Activated CD8-positive, alpha-beta memory T cell treated with anti-CD3 and anti-CD28 coated beads for 24 hours (primary cell): ENCODE measurements around the gene STAT5A.

Experiments
- DNase-seq: peaks from one replicate; pipeline ENCODE4 v3.0.0-alpha.2; 2020

Gene STAT5A

DNA sequence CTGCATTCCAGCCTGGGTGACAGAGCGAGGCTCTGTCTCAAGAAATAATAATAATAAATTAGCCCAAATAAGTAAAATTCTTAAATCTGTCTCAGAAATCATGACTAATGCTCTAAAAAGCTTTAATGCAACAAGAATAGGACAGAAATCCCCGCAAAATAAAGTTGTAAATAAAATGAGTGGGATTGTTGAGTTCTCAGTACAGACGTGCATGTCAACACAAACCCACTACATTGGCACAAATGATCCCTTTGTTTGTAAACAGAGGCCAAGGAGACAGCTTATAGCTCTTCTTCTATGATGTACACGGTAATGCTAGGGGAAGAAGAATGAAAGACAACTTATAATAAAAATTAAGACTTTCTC is 18.1 kb upstream of the STAT5A start:
- no peak for DNase-seq

DNA sequence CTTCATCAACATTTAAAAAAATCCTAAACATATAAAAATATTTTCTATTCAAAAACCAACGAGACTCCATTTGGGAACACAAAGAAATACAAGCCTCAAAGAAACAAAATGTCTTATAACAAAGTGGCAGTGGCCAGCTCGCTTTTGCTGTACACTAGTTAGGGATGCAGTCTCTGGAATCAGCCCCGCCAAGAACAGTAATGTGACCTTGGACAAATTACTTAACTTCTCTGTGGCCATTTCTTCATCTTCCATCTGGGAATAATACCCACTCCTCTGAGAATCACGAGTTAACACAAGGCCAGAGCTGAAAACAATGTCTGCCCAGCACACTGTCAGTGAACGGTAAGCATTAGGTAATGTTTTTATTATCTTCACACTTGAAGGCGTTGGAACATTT is 17.7 kb upstream of the STAT5A start:
- no peak for DNase-seq

DNA sequence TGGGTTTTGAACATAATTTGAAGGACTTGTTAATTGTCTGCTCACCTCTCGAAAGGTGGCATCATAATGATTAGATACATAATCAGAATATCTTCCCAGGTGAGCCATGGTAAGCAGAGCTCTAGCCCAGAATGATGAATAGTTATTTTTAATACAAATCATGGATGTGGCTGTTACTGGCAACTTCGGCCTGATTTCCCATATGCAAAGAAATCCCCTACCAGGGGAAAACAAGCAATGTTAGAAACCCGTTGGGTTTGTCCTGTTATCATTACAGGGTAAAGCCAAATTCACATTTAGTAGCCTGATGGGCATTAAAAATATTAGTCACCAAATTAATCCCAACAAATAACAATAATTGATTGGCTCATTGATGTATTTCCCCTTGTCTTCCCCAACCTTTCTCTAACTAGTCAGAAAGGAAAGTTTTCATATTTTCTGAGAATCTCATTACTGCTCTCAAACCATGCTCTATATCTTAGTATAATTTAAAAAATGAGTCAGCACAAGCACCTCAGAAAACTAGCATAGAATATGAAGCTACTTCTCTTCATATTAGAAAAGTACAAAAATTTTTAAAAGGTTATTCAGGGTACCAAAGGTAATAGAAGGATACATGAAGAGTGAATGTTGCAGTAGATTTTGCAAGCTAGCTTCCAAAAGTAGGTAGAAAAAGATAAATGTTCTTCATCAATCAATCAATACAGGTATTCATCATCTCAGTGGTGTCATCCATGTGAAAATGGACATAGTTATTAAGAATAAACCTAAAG is 17.1 kb upstream of the STAT5A start:
- DNase-seq, result no peak

DNA sequence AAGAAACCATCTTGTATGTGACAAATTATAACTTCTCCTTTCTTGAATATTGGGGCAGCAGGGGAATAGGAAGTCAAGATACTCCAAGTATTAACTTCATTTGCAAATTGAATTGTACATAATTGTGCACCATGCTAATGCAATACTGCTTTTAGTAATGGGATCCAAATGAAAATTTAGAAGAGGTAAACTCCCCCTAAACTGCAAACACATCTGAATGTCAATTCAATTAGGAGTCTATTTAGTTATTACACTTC is 16.6 kb upstream of the STAT5A start:
- DNase-seq, result no peak

DNA sequence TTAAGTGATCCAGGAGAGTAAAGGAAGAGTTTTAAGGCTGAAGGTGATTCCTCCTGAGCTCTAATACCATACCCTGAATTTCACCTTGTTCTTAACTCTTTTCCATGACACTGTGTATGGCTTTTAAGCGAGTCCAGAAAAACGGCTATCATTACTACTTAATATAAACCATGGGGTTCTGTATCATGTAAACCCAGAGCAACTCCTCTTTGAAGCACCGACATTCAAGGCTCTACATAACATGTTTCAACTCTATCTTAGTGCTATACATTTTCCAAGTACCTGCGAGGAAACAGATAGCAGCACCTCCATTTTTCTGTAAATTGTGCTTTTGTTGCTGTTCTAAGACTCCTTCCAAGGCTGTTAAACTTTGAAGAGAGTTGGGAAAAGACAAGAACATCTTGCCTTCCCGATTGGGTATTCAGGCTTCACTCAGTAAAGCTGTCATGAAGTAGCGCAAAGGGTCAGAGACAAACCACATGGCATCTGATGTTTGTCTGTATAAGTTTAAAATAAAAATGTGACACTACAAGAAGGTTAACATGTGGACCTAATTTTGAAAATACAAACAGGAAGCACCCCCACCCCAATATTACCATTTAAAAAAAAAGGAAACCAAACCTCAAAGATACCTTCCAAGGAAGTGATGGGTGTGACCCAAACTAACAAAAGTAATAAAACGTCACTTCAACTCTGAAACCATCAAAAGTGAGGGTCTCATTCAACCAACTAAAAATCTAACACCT is 16.0 kb upstream of the STAT5A start:
- DNase-seq, result no peak

DNA sequence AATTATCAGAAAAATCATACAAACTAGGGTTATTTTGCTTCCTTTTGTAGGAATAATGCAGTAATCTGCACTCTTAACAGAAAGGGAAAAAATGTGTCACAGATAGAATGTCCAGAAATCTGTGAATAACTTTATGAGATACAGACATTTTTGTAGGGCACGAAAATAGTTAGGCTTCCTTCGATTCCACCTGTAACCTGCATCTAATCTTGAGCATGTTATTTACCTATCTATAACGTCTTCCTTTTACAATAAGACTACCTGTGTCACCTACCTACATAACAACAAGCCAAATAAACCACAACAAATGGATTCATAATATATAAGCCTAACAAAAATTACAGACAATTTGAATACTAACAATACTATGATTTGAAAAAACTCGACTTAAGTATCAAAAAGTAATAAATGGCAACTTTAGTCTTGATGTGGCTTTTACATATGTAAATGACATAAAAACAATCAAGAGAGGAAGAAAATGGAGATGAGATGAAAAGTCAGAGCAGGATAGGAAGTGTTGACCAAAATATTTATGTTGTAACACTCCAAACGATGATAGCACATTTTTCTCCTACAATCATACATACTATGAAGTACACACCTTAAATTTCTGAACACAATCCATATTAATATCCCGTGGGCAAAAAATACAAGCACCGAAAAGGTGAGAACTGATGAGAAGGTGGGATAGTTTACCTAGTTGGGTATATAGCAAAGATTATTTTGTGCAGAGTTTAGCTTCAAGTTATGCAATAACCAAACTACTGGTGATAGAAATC is 14.6 kb upstream of the STAT5A start:
- no peak for DNase-seq

DNA sequence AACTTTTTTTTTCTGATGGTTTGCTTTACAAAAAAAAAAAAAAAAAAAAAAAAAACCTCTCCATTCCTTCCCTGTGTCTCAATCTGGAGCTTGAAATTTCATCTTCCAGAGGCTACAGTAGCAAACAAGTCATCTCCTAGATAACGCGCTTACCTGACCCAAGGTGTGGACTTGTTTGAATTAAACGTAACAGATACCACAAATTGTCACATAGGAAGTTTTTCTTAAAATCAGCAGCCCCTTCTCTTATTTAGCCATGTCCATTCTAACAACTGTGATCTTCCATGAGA is 14.1 kb upstream of the STAT5A start:
- DNase-seq, result no peak

DNA sequence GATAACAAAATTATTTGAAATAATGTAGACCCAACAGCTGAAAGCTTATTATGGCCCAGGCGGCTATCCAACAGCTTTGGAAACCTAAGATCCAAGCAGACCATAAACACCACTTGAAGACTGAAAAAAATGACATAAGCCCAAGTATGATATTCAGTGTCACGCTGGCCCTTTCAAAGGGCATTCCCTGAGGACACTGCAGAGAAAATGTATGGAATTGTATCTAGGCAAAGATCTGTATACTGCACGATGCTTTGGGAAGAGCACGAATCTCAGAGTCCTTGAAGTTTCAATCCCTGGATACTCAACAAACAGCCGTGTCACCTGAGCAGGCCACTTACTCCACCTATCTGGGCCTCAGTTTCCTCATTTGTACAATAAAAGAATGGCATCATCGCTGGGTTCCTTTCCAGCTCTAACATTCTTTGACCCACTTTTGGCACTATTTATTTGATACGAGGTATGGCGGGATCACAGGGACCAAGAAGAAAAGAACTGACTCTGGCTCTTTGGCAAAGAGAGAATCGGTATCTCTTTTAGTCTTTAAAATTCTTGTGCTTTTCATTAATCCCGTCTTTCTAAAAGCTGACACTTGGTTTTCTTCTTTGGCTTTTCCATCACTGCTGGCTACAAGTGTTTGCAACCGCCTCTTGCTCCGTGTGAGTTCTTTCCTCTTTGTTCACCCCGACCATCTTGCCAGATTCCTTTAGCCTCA is 13.3 kb upstream of the STAT5A start:
- no peak for DNase-seq

DNA sequence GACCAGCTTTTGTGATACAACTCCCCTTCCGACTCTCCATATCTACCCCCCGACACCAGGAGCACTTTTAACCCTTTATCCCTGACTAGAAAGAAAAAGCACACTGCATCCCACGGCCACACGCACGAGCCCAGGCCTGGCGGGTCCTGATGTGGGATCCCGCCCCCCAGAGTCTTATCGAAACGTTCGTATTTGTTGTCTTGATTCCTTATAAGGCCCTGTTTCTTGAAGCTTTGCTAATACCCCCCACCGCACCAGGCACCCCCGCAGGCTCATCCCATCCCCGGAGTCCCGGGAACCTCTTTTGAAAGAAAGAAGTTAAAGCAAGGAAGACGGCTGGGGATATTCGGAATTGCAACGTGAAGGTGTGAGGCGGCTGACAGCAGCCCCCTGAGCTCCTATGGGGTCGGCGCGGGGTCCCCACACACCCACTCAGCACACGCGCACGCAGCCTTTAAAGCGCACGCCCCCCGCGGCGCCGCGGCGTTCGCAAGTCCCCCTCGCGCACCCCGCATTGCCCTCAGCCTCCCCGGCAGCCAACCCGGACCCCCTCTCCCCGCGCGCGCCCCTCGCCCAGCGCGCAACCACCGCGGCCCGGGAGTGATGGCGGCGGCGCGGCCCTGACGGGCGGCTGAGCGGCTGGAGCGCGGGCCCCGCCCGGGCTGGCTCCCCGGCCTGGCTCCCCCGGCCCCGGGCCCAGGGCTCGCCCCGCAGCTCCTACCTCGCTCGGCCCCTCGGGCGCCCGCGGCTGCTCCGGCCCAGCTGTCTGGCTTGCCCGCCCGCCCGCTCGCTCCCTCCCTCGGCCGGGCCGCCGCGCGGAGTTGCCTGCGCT is 12.6 kb upstream of the STAT5A start:
- DNase-seq, result peak; percentile 80

DNA sequence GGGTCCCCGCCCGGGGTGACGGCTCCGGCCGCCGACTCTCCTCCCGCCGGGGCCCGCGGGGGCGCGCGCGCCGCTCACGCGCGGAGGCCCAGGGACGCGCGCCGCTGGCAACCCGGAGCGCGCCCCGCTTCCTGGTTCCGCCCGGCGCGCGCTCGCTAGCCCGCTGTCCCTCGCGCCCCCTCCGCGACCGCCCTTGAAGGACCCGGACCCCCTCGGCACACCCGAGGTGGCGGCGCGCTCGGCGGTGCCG is 12.0 kb upstream of the STAT5A start, which contains the start of gene STAT5B:
STAT5B (minus strand) TSS at position 33 of the 250 bp plus-strand sequence. CDS start 44,264 bp downstream, outside the sequence.
- DNase-seq, result peak; percentile 87

DNA sequence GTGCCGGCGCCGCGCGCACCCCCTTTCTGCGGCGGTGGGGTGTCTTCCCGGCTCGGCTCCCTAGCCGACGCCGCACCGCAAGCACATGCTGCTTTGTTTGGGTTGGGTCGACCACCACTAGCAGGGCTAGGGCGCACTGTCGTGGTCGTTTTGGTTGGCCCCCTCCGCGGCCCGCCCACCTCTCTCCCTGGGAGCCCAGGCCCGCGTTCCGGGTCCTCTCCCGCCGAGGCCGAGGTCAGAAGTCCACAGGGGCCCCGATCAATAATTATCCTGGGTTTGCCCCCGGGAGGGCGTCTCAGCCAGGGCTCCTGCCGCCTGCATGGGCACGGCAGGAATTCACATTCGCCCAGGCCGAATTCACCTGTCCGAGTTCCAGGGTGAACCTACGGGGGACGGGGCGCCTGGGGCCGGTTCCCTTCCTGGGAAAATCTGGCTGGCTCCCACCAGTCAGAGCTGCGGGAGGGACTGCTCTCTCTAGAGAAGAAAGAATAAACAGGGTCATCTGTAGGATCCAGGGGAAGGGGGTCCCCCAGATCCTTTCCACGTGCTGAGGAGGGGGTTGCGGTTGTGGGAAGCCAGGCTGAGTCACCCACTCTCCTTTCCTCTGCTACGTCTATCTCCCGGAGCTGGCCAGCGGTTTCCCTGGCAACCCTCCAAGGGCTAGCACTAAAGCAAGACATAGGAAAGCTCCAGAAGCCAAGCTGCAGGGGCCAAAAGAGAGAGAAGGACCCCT is 11.5 kb upstream of the STAT5A start:
- DNase-seq, result no peak

DNA sequence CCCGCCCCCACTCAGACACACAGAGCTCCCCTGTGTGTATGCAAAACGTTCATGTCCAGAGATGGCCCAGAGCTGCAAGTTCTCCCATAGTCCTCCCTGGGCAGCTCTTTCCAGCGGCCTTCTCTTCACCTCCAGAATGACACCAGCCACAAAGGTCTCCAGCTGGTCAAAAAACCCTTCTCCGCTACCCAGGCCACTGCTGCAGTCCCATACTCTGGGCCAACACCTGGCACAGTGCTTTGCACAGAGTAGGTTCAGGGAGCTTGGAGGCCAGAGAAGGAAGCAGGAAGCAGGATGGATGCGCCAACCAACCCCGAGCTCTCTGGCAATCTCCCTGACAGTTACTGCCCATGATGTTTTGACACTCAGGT is 11.0 kb upstream of the STAT5A start:
- no peak for DNase-seq

DNA sequence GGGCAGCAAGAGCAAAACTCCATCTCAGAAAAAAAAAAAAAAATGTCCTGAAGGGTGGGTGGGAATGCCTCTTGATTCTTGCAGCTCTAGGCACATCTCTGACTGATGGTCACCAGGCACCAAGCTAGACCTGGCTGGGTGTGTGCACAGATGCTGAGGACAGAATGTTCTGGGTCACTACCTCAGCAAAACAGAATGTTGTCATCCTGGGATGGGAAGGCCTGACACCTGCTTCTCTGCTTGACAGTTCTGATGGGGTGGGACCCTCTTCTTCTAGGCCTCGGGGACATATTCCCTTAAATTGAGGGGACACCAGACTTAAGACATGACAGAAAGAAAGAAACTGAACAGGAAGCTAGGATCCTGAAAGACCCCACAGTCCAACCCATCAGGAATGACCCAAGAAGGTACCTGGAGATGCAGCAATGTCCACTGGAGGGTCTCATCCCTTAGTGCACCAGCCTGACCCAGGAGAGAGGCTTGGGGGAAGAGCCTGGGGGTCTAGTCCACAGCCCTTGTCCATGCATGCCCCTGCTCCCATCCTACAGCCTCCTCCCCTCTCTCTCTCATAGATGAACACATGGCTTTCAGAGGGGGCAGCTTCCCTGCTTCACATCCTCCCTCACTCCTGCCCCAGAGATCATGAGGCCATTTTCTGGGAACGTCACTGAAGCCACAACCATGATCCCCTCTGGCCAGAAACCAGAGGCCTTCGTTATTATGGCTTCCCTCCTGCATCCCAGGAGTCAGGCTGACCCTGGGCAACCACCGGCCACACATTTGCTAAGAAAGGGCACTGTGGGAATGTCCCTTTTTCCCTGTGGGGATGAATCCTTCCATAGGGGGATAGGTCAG is 8.3 kb upstream of the STAT5A start:
- DNase-seq, result peak; percentile 50

DNA sequence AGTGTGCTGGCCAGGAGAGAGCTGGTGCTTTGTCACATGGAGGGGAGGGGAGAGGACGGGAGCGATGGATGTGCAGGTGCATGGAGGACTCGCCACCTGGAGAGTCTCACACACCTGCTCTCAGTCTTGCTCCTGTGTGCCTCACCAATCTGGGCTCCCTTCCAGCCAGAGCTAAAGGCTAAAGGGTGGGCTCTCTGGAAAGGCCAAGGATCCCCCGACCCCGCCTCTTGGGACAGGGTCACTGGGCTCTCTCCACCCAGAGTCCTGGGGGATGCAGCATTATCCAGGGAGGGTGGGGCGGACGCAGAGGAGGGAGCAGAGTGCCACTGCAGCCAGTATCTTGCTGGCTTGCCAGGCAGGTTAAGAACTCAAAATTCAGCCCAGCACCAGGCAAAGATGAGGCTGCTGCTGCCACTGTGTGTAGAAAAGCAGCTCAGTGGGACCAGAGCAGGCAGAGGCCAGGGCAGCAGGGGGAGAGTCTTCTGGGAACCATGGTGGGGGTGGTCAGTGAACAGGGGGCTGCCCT is 6.7 kb upstream of the STAT5A start:
- DNase-seq, result peak; percentile 46

DNA sequence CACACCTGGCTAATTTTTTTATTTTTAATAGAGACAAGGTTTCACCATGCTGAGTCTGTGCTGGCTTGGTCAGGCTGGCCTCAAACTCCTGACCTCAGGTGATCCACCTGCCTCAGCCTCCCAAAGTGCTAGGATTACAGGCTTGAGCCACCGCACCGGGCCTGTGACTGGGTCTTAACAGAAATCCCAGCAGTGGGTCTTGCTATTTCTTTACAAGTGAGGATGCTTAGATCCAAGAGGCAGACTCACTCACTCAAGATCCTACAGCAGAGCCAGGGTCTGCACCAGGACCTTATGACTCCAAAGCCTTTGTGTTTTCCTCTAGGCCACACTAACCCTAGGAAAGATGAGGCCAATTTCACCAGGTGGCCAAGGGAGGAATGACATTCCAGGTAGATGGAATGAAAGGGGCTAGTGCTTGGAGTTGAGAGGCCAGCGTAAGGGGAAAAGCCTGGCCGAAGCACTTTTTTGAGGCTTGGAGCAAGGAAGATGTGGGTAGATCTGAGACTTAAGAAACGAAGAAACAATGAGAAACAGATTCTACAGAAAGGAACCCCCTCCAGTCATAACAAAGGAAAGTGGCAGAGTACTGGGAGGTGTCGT is 5.7 kb upstream of the STAT5A start:
- peak; percentile 53 for DNase-seq

DNA sequence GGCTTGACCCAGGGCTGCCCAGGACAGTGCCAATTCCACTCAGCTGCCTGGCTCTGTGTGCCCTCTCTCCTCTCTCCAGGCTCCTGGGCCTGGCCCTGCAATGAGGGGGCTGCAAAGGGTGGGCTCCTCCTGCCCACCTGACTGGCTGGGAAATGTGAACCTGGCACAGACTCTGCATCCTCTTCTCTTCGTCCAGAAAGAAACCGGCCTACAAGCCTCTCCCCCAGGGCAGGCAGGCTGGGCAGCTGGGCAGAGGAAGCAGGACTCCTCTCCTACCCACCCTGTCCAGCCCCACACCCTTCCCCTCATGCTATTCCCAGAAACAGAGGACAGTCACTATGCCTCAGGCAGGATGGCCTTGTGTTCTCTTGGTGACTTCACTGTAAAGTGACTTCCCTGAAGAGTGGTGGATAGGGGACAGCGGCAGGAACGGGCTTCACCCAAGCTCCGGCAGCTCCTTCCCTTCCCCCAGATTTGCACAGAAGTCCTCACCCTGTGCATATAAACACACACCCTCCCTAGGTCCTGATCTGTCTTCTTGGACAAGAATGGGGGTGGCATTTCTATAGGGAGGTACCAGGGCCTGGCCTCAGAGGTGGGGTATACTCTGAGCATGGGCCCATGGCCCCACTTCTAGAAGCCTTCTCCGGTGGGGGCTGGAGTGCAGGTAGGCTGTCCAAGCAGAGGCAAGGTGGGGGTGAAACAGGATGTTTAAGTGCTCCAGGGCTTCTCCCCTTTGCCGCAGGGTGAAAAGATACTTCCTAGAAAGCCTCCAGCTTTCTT is 4.9 kb upstream of the STAT5A start:
- peak; percentile 57 for DNase-seq

DNA sequence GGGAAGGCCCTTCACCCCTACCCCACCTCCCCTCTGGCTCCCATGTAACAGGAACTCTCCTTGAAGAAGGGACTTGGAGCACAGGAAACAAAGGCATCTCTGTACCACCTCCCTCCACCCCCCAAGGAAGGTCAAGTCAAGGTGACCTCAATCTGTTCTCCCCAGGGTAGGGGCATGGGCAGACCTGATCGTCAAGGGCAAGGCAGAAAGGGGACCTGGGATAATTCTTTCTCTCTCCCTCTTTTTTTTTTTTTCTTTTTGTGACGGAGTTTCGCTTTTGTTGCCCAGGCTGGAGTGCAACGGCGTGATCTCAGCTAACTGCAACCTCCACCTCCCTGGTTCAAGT is 4.3 kb upstream of the STAT5A start:
- no peak for DNase-seq

DNA sequence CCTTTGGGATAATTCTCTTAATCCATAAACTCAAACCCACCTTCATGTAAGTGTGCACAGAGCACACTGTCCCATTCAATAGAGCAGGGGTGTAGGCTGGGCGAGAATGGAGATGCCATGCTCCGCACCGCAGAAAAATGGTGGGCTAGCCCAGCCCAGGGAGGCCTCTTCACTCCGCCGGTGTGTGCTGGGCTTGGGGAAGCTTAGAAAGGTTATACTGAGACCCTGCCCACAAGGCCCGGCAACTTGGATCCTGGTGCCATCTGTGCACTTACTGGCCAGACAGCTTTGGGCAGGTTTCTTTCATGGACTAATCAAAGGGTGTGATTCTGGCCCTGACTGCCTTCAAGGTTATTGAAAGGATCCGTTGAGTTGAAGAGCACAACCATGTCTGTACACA is 3.7 kb upstream of the STAT5A start:
- DNase-seq, result peak; percentile 41

DNA sequence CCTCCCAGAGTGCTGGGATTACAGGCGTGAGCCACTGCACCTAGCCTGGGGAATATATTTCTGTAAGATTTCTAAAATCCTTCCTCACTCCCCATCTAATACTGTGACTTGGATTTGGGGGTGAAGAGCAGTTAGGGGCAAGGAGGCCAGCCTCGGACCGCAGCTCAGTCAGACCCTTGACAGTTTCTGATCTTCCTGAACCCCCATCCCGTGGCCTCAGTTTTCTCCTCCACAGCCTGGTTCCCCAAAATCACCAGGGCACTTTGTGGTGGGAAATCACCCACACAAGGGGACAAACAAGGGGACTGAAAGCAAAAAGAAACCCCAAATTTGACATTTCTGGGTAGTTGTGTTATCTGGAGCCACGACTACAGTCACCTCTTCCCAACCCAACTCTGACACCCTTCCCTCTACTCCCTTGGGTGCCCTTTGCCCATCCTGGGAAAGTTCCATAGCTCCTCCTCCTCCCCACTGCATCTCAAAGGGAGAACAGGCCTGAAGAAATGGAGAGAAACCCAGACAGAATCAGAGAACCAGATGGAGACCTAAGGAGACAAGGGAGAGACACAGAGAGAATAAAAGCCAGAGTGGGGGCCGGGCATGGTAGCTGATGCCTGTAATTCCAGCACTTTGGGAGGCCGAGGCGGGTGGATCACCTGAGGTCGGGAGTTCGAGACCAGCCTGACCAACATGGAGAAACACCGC is 2.8 kb upstream of the STAT5A start:
- DNase-seq, result peak; percentile 45
